GM18499 (cell line): ENCODE measurements around the gene C4B.
"Not testable (repeated sequence)": the region's sequence is repeated elsewhere in the genome, so short reads cannot be mapped to it uniquely, and the experiment has no call there.

Experiments used
- ATAC-seq: cut with Tn5 transposase; IDR thresholded peaks from one replicate; pipeline ENCODE4 v1.9.1; 2021; ENCODE audit warnings: moderate number of reproducible peaks; ENCODE audit not compliant: insufficient read depth, unreplicated experiment

C4B gene

GRCh38 chr6:32028631-32029030 is 14.0 kb downstream of the C4B start:
- not testable (repeated sequence) for ATAC-seq

GRCh38 chr6:32029553-32029952 is 15.0 kb downstream of the C4B start:
- ATAC-seq: not testable (repeated sequence)

- ATAC-seq: not testable (repeated sequence)
Measured at GRCh38 chr6:32035283-32036013, 20.9 kb downstream of the C4B start.

- not testable (repeated sequence) for ATAC-seq
Measured at GRCh38 chr6:32037136-32037535, 22.5 kb downstream of the C4B start.

GRCh38 chr6:32037598-32038524 is 23.3 kb downstream of the C4B start, which contains the start of gene CYP21A2:
Gene CYP21A2, plus strand, starts transcription at chr6:32038415. Its CDS starts 8 bp downstream, at chr6:32038423.
- ATAC-seq: not testable (repeated sequence)

- ATAC-seq: not testable (repeated sequence)
Measured at GRCh38 chr6:32038878-32039277, 24.3 kb downstream of the C4B start.

- not testable (repeated sequence) for ATAC-seq
Measured at GRCh38 chr6:32039321-32040274, 25.0 kb downstream of the C4B start.

- not testable (repeated sequence) for ATAC-seq
Measured at GRCh38 chr6:32040299-32041049, 25.9 kb downstream of the C4B start.

- ATAC-seq: not testable (repeated sequence)
Measured at GRCh38 chr6:32041050-32041321, 26.4 kb downstream of the C4B start.

- not testable (repeated sequence) for ATAC-seq
Measured at GRCh38 chr6:32041385-32041784, 26.8 kb downstream of the C4B start.

- not testable (repeated sequence) for ATAC-seq
Measured at GRCh38 chr6:32042276-32042675, 27.7 kb downstream of the C4B start.

- not testable (repeated sequence) for ATAC-seq
Measured at GRCh38 chr6:32043589-32044380, 29.2 kb downstream of the C4B start.

GRCh38 chr6:32044916-32045315 is 30.3 kb downstream of the C4B start:
- not testable (repeated sequence) for ATAC-seq

GRCh38 chr6:32045811-32046449 is 31.3 kb downstream of the C4B start:
- ATAC-seq: no peak

GRCh38 chr6:32046450-32047083 is 32.0 kb downstream of the C4B start:
- ATAC-seq: no peak

GRCh38 chr6:32047084-32047478 is 32.5 kb downstream of the C4B start:
- ATAC-seq: no peak

- no peak for ATAC-seq
Measured at GRCh38 chr6:32047539-32047854, 32.9 kb downstream of the C4B start.
